Stimulated activated CD4-positive, alpha-beta T cell treated with anti-CD3 and anti-CD28 coated beads, TNF-alpha, amount 100 ng/mL, for 48 hours (primary cell): ENCODE measurements around the gene BCKDHB.

Source experiments
- DNase-seq, 3 donors: peaks; one replicate each; pipeline ENCODE4 v3.0.0-alpha.2; 2020; ENCODE audit warnings: low read depth in 3 of 3

Gene BCKDHB

DNA sequence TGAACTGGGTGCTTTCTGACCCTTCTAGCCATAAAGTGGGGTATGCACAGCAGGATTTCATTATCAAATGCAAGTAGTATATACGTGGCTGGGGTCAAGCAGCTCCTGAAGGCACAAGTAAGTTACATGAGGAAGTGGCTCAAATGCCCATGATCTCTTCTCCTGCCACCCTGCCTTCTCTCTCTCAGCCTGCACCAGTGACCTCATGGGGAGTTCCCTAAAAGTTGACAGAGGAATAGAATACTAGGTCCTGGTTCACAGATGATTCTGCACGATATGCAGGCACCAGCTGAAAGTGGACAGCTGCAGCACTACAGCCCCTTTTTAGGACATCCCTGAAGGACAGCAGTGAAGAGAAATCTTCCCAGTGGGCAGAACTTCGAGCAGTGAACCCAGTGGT, 282.0 kb downstream of the BCKDHB start:
- no peak for DNase-seq
